CD14-positive monocyte (primary cell): Measurements from ENCODE around the gene PPP1R9B. TPM values are rescaled to one million over a fixed set of nuclear protein-coding genes. Genes with fewer than 3 reads are reported as not detected.

Experiments used
- DNase-seq, 3 donors: peaks; one replicate each; pipeline ENCODE4 v3.0.0-alpha.2; 2011 to 2022
- H2AFZ ChIP-seq: 2 replicates; pipeline ENCODE4 v1.6.0; 2012; ENCODE audit warnings: mild to moderate bottlenecking, low read depth, low read length, inconsistent platforms; ENCODE audit not compliant: insufficient read depth, poor library complexity, severe bottlenecking
- H3K27ac ChIP-seq, 2 donors: 1 replicate in 1 of 2; 2 replicates in 1 of 2; pipeline ENCODE4 v1.5.1; 2012 to 2013; ENCODE audit warnings: low read length in 2 of 2, control low read depth in 1 of 2, inconsistent platforms in 1 of 2, low read depth in 1 of 2, mild to moderate bottlenecking in 1 of 2
- H3K27me3 ChIP-seq, 2 donors: one replicate each; pipeline versions ENCODE4 v1.6.0 to v1.6.1; 2011 to 2013; ENCODE audit warnings: low read length in 2 of 2; ENCODE audit not compliant: control insufficient read depth in 2 of 2, insufficient read depth in 2 of 2
- H3K36me3 ChIP-seq, 2 donors: replicated peaks in 1 of 2; 1 replicate in 1 of 2; 2 replicates in 1 of 2; pipeline versions ENCODE4 v1.5.1 to v1.6.1; 2012 to 2013; ENCODE audit warnings: low read length in 2 of 2, control low read depth in 1 of 2, inconsistent platforms in 1 of 2, mild to moderate bottlenecking in 1 of 2; ENCODE audit not compliant: insufficient read depth in 2 of 2, control insufficient read depth in 1 of 2
- H3K4me1 ChIP-seq, 2 donors: 1 replicate in 1 of 2; 2 replicates in 1 of 2; pipeline versions ENCODE4 v1.5.1 to v1.6.1; 2012 to 2013; ENCODE audit warnings: low read length in 2 of 2, control low read depth in 1 of 2, inconsistent platforms in 1 of 2, mild to moderate bottlenecking in 1 of 2, moderate library complexity in 1 of 2; ENCODE audit not compliant: insufficient read depth in 2 of 2, control insufficient read depth in 1 of 2
- H3K4me2 ChIP-seq: replicated peaks from 2 replicates; pipeline ENCODE3; 2012; ENCODE audit warnings: low read length, moderate library complexity, mild to moderate bottlenecking; ENCODE audit not compliant: poor library complexity, severe bottlenecking; ENCODE audit errors: extremely low read depth
- H3K4me3 ChIP-seq, 3 experiments: fragments of 200-600 bp in 1 of 3; sonication (generic) in 1 of 3; replicated peaks in 1 of 3; 1 replicate in 2 of 3; 2 replicates in 1 of 3; pipeline ENCODE4 v1.5.1; 2011 to 2013; ENCODE audit warnings: low read length in 3 of 3, mild to moderate bottlenecking in 3 of 3, control low read depth in 2 of 3, low read depth in 2 of 3, inconsistent platforms in 1 of 3, moderate library complexity in 1 of 3
- H3K79me2 ChIP-seq: 2 replicates; pipeline ENCODE4 v1.6.0; 2012; ENCODE audit warnings: mild to moderate bottlenecking, control low read depth, inconsistent platforms, low read length, moderate library complexity; ENCODE audit not compliant: insufficient read depth
- H3K9ac ChIP-seq: 2 replicates; pipeline ENCODE4 v1.6.0; 2017; ENCODE audit warnings: low read length, mild to moderate bottlenecking; ENCODE audit not compliant: insufficient read depth, poor library complexity, severe bottlenecking
- H3K9me3 ChIP-seq, 2 donors: replicated peaks in 1 of 2; 1 replicate in 1 of 2; 2 replicates in 1 of 2; pipeline versions ENCODE4 v1.5.1 to v1.6.1; 2012 to 2013; ENCODE audit warnings: low read length in 2 of 2, control low read depth in 1 of 2; ENCODE audit not compliant: control insufficient read depth in 1 of 2, insufficient read depth in 1 of 2
- H4K20me1 ChIP-seq: 2 replicates; pipeline ENCODE4 v1.6.0; 2012; ENCODE audit warnings: mild to moderate bottlenecking, low read length, control low read depth, moderate library complexity; ENCODE audit not compliant: insufficient read depth
- H3K27ac Mint-ChIP-seq, 7 donors: one replicate each; pipeline ENCODE4 v1.8.0; 2020; ENCODE audit warnings: mild to moderate bottlenecking in 7 of 7, mixed read lengths in 7 of 7, moderate library complexity in 6 of 7, inconsistent platforms in 2 of 7
- H3K27me3 Mint-ChIP-seq, 3 donors: one replicate each; pipeline ENCODE4 v1.8.0; 2021 to 2022; ENCODE audit warnings: low read depth in 3 of 3, mild to moderate bottlenecking in 3 of 3, mixed read lengths in 3 of 3, moderate library complexity in 3 of 3, inconsistent platforms in 1 of 3
- H3K36me3 Mint-ChIP-seq, 2 donors: one replicate each; pipeline ENCODE4 v1.8.0; 2020; ENCODE audit warnings: mixed read lengths in 2 of 2, inconsistent platforms in 1 of 2, mild to moderate bottlenecking in 1 of 2
- H3K4me1 Mint-ChIP-seq: one replicate; pipeline ENCODE4 v1.8.0; 2020; ENCODE audit warnings: mild to moderate bottlenecking, mixed read lengths
- H3K4me3 Mint-ChIP-seq, 2 donors: one replicate each; pipeline ENCODE4 v1.8.0; 2020; ENCODE audit warnings: mild to moderate bottlenecking in 2 of 2, mixed read lengths in 2 of 2, moderate library complexity in 1 of 2
- H3K9me3 Mint-ChIP-seq, 7 donors: one replicate each; pipeline ENCODE4 v1.8.0; 2020 to 2022; ENCODE audit warnings: mixed read lengths in 7 of 7, mild to moderate bottlenecking in 6 of 7, moderate library complexity in 6 of 7, inconsistent platforms in 2 of 7
- CTCF ChIP-seq: fragments of 200-600 bp; IDR thresholded peaks from one replicate; pipeline ENCODE4 v1.8.0; 2022; ENCODE audit warnings: antibody characterized with exemption, mild to moderate bottlenecking
- WGBS: methylation state at CpG from one replicate; pipeline ENCODE4 v1.1.5; 2013; ENCODE audit warnings: missing lambda C conversion rate; ENCODE audit not compliant: insufficient coverage; 5-methylcytosine and 5-hydroxymethylcytosine counted together
- intact Hi-C, 2 donors: fragments of 100-400 bp; cut with micrococcal nuclease; formaldehyde crosslinking; loops; one replicate each; pipeline versions ENCODE4 v1.15.0 to v1.15.1; 2023
- polyA plus RNA-seq, 3 donors: library from polyadenylated mRNA; depleted of rRNA in 1 of 3; unstranded in 2 of 3; stranded (reverse) in 1 of 3; fragments of 300-500 nt in 2 of 3; fragments of >200 nt in 1 of 3; fragmentation: Illumina TruSeq in 2 of 3; gene quantifications; 1 replicate in 2 of 3; 2 replicates in 1 of 3; pipeline ENCODE4 v1.2.3, GENCODE V29; 2012 to 2021

Gene PPP1R9B
- polyA plus RNA-seq, 3 donors: 0.61 to 86.9 (median 1.3) TPM

DNA sequence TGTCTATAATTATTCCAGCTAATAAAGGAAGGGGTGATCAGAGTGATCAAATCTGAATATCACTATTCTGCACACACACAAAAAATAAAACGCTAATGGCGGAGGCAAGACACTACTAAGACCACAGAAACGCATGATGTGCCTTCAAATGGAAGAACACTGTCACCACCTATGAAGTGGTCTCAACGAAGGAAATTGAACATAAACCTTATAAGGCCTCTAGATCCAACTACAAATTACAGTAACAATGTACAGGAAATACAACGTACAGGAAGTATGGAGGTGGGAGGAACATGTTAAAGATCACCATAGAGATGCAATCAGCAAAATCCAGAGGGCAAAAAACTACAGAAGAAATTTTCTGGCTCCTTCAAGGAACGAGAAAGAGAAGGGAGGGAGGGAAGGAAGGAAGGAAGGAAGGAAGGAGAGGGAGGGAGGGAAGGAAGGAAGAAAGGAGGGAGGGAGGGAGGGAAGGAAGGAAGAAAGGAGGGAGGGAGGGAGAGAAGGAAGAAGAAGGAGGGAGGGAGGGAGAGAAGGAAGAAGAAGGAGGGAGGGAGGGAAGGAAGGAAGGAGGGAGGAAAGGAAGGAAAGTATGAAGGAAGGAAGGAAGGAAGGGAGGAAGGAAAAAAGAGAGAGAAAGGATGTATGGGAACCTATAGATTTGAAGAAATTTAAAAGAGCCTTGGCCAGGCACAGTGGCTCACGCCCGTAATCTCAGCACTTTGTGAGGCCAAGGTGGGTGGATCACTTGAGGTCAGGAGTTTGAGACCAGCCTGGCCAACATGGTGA lies 12.2 kb upstream of the PPP1R9B start:
- 97% methylated on average over 3 of the region's 8 CpGs for WGBS
- no peaks in the 10 kb centered on the region for H3K36me3 ChIP-seq
- no peaks in the 10 kb centered on the region for H3K79me2 ChIP-seq
- DNase-seq: no peak
- H3K4me2 ChIP-seq: no peak overlapping the region
- no peak overlapping the region for H3K4me3 ChIP-seq
- Mint-ChIP-seq H3K27me3 (peaks cover 10 to 33% (median 17%) of the 10 kb centered on the region in 3 donors), H3K27ac (no peak overlapping the region), H3K4me3 (peak overlapping the region in 1 of 2 donors; percentile 35), H3K36me3 (no peaks in the 10 kb centered on the region), H3K9me3 (peaks cover 0 to 4% (median 0%) of the 10 kb centered on the region in 7 donors), H3K4me1 (peaks cover 26% of the 10 kb centered on the region)
- no peak for TF ChIP-seq CTCF
- H4K20me1 ChIP-seq: peaks cover 4% of the 10 kb centered on the region
- H3K27me3 ChIP-seq: peaks cover 4 to 9% of the 10 kb centered on the region in 2 donors
- H3K9me3 ChIP-seq: no peaks in the 10 kb centered on the region
- intact Hi-C loops: loop anchor here in 1 of 2 donors (5.0 kb wide), 1 partner anchor 35 kb away; no protein-coding TSS in a partner anchor
- no peak overlapping the region for H3K27ac ChIP-seq
- H3K9ac ChIP-seq: no peak overlapping the region
- H2AFZ ChIP-seq: no peak overlapping the region
- peaks cover 16 to 23% of the 10 kb centered on the region in 2 donors for H3K4me1 ChIP-seq

- Histone ChIP-seq H3K4me2 (peak overlapping the region; percentile 74), H3K36me3 (no peaks in the 10 kb centered on the region), H3K79me2 (no peaks in the 10 kb centered on the region), H3K9ac (no peak overlapping the region), H3K4me3 (peak overlapping the region in 1 of 3 experiments; percentile 72), H3K4me1 (peaks cover 16 to 23% of the 10 kb centered on the region in 2 donors), H3K27me3 (peaks cover 4 to 9% of the 10 kb centered on the region in 2 donors), H2AFZ (no peak overlapping the region), H4K20me1 (peaks cover 4% of the 10 kb centered on the region), H3K9me3 (no peaks in the 10 kb centered on the region), H3K27ac (no peak overlapping the region)
- 75% methylated on average over 12 of the region's 16 CpGs for WGBS
- Mint-ChIP-seq H3K9me3 (peaks cover 0 to 4% (median 0%) of the 10 kb centered on the region in 7 donors), H3K27me3 (peaks cover 9 to 31% (median 17%) of the 10 kb centered on the region in 3 donors), H3K4me1 (peaks cover 26% of the 10 kb centered on the region), H3K27ac (peak overlapping the region in 1 of 7 donors; percentile 82), H3K4me3 (peak overlapping the region in 1 of 2 donors; percentile 89), H3K36me3 (no peaks in the 10 kb centered on the region)
- TF ChIP-seq CTCF: no peak
- intact Hi-C loops: loop anchor here in 1 of 2 donors (5.0 kb wide), 1 partner anchor 35 kb away; no protein-coding TSS in a partner anchor
- no peak for DNase-seq
Measured at GRCh38 chr17:50161911-50162288, 11.4 kb upstream of the PPP1R9B start.
